ENCODE data around the gene RANBP3.
A peak's percentile ranks its signal among the peaks of the same experiment; 100 is the strongest.

DNA sequence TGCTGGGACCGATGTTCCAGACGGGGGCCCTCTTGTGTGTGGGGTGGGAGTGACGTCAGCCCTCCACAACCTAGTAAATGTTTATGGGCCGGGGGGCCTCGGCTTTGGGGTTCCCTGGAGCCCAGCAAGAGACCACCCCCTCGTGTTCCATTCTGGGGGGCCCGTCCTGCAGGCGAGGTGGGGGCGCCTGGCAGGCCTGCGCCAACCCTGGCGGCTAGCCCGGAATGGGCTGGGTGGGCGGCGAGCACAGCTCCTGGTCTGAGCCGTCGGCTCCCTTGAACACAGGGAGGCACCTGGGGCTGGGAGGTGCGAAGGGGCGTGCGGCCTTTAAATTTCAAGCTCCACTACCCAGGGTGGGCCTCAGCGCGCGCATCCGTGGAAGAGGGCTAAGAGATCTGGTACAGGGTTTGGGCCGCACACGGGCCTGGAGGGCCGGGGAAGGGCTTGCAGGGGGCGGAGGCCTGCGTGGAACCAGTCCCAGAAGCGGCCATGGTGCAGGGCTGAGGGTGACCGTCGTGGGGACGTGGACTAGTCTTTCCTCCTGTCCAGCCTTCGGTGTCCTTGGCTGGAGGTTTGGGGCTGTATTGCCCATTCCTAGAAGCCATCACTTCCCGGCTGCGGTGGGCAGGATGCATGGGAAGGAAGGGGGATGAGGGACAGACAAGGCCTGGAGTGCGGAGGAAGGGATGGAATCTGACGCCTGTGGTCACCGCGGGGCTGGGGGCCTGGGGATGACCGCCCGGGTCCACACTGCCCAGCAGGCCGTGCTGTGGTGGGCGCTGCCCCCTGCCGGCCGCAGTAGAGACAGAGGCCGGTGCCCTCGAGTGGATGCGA is 85.8 kb downstream of the RANBP3 start:
- TF ChIP-seq, protein P1, sequence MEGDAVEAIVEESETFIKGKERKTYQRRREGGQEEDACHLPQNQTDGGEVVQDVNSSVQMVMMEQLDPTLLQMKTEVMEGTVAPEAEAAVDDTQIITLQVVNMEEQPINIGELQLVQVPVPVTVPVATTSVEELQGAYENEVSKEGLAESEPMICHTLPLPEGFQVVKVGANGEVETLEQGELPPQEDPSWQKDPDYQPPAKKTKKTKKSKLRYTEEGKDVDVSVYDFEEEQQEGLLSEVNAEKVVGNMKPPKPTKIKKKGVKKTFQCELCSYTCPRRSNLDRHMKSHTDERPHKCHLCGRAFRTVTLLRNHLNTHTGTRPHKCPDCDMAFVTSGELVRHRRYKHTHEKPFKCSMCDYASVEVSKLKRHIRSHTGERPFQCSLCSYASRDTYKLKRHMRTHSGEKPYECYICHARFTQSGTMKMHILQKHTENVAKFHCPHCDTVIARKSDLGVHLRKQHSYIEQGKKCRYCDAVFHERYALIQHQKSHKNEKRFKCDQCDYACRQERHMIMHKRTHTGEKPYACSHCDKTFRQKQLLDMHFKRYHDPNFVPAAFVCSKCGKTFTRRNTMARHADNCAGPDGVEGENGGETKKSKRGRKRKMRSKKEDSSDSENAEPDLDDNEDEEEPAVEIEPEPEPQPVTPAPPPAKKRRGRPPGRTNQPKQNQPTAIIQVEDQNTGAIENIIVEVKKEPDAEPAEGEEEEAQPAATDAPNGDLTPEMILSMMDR (IDR thresholded peaks at IDR 0.05; ENCODE audit: control extremely low read depth in 1 of 3, insufficient read depth in 1 of 3, low read depth in 1 of 3, low read length in 3 of 3) = peak; percentile 72 to 80 (median 75)
- no peak for TF ChIP-seq CBX8 (IDR thresholded peaks at IDR 0.05; ENCODE audit: borderline replicate concordance, low read depth, low read length)
- TF ChIP-seq SIN3A (conservative IDR thresholded peaks at IDR 0.05 in 1 of 2, IDR thresholded peaks at IDR 0.05 in 1 of 2; ENCODE audit: low read depth in 1 of 2, low read length in 2 of 2) = no peak
- no peak for TF ChIP-seq EZH2 (IDR thresholded peaks at IDR 0.05; ENCODE audit: low read depth, low read length, severe bottlenecking)
- no peak for TF ChIP-seq CHD1 (IDR thresholded peaks at IDR 0.05; ENCODE audit: low read depth, low read length)
- TF ChIP-seq YY1 (IDR thresholded peaks at IDR 0.05; ENCODE audit: low read depth, low read length) = no peak
- TF ChIP-seq, protein P2, sequence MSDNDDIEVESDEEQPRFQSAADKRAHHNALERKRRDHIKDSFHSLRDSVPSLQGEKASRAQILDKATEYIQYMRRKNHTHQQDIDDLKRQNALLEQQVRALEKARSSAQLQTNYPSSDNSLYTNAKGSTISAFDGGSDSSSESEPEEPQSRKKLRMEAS (IDR thresholded peaks at IDR 0.05) = no peak

Measured in H1 (cell line).